Activated CD4-positive, alpha-beta T cell treated with anti-CD3 and anti-CD28 coated beads for 4 hours (primary cell): ENCODE data around the gene GOT1.

ENCODE experiments used
- DNase-seq, 2 donors: peaks; one replicate each; pipeline ENCODE4 v3.0.0-alpha.2; 2020

Gene GOT1

DNA sequence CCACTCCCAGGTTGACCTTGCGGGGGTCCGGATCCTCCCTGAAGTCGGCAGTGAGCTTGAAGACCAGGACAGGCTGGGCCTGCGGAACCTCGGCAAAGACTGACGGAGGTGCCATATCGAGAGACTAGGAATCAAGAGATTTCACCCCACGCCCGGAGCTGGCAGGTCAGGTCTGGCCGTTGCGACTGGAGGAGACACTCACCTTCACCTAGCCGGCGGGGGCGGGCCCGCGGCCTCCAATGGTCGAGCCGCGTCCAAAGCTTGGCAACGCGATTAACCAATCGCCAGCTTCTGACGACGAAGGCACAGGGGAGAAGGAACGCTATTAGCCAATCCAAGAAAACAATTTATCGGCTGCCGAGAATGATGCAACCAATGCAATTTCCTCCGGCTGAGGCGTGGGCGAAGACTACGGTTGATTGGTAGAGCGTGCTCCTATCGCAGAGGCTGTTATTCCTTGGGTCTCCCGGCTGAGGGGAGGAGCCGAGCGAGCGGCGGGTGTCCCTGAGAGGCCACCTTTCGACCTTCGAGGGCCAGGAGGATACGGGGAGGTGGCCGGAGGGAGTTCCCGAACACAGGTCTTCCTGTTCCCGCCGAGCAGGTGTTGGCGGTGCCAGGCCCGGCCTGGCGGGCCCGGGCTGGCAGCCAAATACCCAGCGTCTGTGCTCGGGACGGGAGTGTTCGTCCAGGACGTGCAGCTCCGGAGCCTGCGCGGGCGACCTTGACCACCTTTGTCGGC lies at the start of gene GOT1:
Gene GOT1, minus strand, starts transcription at position 174 of the 739 bp plus-strand sequence. Its CDS starts 59 bp downstream, at position 115.
- DNase-seq, result peak; percentile 93 to 96

DNA sequence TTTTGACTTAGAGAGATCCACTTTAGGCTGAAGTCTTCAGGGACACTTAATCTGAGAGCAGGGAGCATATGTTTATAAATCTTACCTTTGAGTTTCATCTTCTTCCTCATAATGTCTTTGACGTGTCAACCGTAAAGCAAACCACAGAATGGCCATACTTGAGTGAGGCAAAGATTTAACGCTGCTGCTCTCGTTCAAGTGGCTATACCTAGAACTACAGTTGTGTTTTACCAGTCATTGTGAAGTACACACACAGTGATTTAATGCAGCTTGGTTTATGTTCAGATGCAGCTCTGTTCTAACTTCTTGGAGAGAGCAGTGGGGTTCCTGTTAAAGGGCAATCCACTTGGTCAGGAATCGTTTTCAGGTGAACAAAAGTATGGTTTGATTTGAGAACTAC lies 39.9 kb upstream of the GOT1 start:
- no peak for DNase-seq

DNA sequence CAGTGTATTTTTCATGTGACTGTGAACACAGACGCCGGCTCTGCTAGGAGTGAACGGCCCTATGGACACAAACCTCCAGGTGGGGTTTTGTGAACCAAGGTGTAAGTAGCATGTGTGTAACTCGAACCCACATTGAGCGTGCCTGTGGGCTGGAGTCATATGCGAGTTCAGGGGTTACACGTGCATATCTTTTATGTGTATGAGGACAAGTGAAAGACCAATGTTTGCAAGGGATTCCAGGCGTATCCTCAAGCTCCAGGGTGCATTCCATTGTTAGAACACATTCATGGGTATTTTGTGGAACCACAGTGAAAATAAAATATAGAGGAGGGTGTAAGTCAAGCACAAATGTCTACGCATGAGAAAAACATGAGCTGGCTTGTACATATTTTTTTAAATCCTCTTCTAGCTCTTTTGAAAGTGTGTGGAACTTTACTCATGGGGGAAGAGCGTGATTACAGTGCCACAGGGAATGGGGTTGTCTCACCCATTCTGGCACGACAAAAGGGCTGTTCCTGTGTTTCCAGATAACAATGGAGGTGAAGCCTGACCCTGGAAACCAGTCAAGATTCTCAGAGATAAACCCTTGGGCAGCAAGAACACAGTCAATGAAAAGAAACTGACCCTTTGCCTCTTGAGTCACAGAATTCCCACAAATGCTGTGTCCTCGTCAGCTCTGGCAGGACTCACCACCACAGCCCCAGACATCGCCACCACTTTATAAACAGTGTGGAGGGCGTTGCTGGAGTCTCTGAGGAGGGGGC lies 37.0 kb upstream of the GOT1 start:
- DNase-seq, result no peak

DNA sequence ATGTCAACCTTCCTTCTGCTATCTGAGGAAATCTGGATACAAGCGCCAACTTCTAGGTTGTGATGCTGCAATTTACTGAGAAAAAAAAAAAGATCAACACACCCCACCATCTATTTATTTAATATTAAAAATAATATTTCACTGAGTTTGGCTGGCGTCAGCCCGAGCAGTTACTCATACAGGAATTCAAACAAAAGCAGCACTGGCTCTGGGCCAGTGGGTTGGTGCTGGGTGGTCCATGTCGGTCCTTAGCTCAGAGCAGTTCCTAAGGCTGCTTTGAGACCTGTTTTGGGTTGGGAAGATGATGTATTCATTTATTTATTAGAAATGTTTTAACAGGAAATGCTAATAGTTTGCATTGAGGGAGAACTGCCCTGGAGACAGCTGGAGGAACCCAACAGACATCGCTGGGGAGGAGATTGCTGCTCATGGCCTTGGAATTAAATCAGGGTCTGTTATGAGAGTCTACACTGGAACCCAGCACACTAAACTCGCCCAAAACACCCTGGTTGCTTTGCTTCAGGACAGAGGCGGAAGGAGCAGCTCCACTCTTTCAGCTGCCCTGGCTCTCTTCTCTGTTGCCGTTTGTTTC lies 36.3 kb upstream of the GOT1 start:
- DNase-seq, result no peak

DNA sequence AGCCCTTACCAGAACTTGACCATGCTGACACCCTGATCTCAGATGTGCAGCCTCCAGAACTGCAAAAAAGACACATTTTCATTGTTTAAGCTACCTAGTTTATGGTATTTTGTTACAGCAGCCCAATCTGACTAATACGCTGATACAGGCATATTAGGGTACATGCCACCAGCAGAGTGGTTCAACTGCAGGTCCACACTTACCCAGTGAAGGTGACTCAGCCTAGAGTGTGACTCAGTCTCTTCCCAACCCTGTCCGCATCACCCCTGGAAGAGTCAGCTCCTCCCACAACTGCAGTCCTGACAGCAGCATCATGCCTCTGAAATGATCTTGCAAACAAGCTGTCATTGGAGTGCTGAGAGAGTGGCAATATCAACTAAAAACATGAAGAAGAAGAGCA lies 30.8 kb upstream of the GOT1 start:
- no peak for DNase-seq

DNA sequence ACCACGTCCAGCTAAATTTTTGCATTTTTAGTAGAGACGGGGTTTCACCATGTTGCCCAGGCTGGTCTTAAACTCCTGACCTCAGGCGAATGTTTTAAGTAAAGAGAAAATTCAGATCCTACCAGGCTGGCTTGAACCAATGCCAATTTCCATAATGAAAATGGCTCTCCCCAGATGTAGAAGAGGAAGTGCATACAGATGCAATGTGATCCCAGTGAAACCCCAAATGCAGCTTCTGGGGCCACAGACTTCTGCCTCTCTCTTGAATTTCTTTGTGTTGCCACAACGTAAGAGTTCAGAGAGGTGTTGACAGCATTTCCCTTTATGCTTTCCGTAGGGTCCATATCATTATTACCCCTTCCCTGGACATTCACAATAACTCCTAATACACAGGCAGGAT lies 29.6 kb upstream of the GOT1 start:
- no peak for DNase-seq

DNA sequence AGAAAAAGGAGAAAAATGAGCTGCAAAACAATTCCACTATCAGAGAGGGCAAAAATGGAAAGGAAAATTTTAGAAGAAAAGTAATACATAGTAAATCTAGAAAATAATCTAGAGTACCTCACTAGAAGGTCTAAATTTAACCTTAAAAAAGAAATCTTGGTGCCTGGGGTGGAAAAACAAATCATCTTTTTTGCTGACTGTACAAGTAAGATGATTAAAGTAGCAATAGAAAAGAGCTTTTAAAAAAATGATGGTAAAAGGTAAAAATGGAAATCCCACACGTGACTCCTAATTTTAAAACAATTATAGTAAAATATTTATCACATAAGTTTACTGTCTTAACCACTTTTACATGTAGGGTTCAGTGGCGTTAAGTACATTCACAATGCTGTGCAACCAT lies 28.8 kb upstream of the GOT1 start:
- DNase-seq, result no peak

DNA sequence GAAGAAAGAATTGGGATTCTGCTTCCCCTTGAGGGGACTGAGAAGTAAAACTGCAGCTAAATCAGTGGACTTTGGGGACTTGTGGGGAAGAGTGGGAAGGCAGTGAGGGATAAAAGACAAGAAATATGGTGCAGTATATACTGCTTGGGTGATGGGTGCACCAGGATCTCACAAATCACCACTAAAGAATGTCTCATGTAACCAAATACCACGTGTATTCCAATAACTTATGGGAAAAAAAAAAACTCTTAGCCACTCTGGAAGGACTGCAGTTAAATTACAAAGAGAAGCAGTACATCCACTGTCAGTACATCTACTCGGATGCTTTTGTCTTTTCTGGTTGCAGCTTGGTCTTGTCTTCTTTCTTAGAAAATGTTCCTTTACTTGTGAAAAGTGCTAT lies 27.4 kb upstream of the GOT1 start:
- DNase-seq, result no peak

DNA sequence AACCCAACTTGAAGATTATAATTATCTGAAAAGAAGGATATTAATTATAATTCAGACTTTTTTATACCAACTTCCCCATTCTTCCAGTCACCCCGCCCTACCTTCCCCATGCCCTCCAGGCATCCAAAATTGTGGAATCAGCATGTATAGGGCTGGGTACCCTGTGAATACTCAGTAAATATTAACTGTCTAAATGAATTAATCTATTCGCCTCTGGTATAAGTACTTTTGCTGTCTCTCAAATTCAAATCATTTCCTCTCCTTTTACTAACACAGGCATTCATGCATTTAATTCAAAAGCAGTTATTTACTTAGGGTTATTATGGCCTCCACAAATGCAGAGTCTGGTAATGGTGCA lies 26.5 kb upstream of the GOT1 start:
- DNase-seq, result no peak

DNA sequence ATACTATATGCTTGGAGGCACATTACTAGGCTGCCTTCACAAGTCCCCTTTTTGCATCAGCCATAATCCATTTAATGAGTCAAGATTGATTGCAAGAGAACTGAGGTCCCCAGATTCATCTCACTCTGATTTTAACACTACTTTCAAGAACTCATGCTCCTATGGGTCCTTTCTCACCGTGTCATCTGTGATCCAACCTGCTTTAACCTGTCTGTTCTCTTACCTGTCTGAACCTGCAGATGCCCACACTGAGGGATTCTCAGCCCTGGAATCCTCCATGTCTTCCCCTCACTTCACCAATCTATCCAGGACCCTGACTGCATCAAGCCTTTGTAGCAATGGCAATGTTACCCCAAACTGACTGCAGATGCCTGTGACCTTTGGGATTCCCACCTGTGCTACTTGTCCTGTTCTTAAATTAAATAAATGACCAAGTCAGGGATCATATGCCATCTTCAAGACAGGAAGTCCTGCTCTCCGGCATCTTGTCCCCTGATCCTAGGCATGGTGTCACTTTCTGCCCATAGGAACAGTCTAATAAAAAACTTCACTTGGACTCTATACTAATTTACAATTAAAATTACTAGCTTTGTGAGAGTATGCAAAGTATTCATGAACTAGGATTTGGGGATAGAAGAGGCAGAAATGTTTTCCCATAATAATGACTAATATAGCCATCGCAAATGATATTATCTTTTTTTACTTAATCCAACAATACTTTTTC lies 25.9 kb upstream of the GOT1 start:
- no peak for DNase-seq

DNA sequence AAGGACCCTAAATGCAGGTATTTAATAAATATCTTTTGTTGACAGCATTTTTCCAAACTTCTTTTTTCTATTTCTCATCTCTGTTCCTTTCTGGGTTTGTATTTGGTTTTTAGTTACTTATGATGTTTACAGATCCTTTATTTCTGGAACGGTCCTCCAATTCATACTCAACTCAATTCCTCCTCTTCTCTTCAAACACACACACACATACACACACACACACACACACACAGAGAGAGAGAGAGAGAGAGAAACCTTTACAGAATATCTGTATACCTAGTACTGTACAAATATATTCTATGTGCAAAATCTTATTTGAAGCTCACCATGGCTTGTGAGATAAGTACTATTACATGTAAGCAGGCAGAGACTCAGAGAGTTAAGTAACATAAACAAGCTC lies 21.6 kb upstream of the GOT1 start:
- no peak for DNase-seq

DNA sequence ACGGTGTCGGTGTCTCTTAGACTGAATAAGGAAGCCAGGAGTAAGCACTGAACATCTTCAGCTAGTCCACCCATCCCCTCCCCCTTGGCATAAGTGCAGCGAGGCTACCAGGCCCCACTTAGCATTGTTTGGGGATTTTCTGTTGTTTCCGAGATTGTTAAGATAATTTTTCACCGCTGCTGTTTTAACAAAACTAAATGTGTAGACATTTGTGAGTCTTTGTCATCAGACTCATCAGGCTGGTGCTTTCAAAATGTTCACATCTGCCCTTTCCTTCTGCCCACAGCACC lies 21.0 kb upstream of the GOT1 start:
- DNase-seq, result no peak

DNA sequence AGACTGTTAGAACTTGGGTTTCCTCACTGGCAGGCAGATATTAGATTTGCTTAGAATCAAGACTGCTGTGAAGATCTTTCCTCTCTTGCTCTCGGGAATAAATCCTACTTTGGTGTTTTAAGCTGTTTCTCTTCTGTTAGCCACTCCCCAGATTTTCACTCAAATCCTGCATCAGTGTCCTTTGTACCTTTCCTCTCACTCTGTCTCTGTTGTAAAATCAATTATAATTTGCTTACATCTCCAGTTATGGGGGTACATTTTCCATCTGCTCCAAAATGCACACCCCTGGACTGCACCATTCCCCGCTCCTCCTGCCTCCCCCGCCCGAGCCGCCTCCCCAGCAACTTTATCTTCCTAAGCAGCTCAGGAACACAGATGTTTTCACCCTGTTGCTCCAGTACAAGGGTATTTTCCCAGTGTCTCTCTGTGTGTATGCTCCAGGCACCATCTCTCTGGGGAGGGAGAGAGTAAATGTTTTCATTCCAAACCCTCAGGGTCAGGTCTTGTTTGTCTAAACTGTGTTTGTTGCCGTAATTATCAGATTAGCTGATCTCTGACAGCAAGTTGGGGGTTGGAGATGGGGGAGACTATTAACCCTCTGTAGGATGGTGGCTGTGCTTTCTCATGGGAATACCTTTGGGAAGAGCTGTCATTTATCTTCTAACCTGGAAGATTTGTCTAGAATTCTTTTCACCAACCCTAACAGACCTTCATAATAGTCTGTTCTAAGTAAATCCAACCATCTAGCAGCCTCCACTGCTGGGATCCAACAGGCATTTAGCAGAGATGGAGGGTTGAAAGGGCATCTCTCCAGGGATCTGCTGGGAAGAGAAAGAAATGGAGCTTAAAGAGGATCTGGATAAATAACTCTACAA lies 20.4 kb upstream of the GOT1 start:
- no peak for DNase-seq

DNA sequence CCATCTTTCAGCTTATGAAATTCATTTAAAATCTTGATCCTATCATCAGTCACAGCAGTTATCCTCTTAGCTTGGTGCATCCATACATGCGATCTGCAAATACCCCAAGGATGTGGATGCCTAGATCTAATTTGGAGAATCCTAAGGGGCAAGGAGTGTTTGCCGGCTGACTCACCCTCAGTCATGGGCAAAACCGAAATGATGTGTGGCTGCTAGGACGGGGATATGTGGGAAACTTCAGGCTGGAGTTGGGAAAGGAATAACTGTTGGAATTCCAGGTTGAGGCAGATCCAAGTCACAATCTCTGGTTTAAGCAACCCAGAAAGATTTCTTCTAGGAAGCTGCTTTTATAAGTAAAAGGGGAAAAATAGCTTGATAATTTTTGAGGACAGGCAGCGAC lies 19.7 kb upstream of the GOT1 start:
- no peak for DNase-seq

DNA sequence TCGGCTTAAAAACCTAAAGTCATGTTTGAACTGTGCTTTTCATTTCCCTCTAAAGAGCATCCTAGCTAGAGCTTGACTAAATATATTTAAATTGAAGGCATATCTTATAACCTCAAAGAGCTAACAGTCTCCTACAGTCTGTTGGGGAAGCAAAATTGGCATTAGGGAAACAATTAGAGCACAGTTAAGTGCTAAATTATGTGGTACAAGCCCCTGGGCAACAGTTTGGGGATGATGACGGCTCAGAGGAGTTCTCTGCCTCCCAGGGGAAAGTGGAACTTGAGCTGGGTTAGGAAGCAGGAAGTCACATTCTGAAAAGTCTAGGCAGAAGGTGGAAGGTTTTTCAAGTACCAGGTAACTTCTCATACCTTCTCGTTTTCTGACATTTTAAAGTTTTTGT lies 18.6 kb upstream of the GOT1 start:
- DNase-seq, result no peak

DNA sequence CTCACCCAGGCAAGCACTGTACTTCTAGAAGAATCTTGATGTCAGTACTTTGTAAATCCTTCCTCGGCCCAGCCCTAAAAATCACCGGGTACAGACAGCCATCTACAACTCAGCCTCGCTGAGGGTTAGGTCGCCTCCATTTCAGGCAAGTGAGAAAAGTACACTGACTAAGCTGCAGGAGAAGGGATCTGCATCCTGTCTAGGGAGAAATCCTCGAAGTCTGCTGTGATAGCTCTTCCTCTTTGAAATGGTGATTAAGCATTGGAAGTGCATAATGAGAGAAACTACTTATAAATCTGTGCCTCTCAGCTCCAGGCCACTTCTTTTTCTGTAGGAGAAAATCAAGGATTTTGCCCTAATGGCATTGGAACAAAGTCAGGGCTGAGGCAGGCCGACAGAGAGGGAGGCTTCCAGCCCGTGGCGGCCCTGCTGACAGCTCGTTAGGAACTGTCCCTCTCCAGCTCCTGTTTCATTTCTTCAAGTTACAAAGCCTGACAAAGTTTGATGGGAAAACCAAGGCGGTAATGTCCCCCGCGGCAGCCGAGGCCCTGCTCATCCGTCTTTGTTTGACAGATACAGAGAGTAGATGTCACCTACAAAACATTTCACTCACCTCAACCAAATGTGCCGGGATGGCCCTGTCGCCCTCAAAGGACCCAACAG lies 14.1 kb upstream of the GOT1 start:
- no peak for DNase-seq

DNA sequence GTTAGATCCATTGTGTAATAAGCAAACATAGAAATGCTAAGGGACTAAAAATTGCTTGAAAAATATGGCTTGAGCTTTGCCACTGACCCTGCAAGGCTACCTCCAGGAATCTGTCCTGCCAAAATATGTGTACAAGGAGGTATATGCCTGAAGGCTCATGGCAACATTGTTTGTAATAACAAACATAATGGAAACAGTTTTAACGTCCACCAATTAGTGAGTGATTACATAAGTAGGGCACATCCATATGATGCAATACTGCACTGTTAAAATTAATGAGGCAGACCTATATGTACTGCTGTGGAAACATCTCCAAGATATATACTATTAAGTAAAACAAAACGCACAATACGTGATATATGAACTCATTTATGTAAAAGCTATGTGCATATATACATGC lies 13.1 kb upstream of the GOT1 start:
- no peak for DNase-seq

DNA sequence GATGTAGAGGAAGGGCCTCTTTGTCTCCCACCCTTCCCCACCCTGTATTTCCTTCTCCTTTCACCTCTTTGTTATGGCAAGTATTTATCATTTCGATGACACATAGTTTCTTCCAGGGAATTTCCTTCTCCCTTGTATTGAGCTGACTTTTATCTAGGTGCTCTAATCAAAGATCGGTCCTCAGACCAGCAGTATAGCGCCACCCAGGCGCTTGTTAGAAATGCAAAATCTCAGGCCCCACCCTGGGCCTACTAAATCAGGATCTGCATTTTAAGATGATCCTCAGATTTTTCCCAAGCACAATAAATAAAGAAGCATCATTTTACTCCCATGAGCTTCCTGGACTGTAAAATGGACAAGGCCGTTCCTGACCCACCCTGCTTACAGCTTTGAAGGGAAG lies 12.0 kb upstream of the GOT1 start:
- no peak for DNase-seq

DNA sequence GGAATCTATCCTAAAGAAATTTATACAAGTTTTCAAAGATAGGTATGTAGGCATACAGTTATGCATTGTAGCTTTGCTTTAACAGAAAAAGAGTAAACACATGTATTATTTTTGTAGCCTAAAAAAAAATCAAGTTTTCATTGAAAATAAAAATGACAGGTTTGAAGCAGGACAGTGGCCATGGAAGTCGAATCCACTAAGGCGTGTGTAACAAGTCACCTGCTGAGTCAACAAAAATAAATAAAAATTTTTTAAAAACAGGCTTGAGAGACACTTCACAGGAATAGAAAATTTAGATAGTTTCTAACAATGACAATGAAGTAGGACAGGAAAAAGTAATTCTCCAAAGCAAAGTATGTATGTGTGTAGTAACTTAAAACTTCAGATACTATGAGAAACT lies 8.5 kb upstream of the GOT1 start:
- no peak for DNase-seq

DNA sequence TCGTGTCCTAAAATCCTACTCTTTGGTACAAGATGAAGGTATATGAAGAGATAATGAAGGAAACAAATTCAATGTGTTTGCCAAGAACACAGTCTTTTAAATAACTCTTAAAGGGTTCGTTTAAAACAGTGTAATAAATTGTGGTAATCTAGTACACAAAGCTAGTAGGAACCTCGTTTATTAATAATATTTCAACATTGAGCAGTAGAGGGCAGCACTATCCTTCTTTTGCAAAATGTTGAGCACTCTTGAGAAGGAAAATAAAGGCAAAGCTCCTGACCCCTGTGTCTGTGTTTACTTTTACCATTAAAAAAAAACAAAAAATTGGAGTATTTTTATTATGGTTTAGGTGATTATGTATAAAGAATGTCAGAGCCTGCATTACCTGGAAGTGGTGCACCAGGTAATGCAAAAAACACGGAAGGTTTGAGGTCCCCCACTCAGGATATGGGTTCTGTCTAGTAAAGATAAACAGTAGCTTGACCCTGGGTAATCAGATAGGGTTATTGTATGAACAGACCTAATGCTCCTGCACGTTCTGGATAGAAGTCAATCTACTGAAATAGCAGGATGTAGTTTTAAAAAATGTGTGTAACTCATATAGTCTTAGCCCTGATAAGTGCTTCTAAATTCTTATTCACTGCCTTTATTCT lies 5.7 kb upstream of the GOT1 start:
- no peak for DNase-seq

DNA sequence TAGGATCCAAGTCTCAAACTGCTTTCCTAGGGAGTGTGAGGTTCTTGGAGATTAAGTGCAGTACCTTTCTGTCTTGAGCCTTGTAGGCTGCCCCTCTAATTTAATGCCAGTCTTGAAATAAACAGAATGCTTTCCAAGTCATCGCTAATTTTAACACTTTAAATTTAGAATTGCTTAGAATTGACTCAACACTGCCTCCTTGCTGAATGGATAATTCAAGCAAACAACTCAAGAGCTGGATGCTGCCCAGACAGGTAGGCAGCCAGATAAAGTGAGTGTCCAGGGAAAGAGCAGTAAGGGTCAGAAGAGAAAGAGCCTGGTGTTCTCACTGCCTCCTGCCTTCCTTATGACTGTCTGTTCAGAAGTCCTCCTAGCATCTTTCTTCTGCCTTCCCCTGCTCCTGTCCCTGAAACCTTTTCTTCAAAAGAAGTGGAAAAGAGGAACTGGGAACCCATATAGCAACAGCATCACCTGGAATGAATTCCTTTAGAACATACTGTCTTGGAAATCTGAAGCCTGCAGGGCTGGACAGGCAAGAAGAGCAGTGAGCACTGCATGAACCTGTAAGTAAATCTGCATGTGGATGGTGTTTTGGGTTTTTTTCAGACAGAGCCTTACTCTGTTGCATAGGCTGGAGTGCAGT lies 3.1 kb upstream of the GOT1 start:
- DNase-seq, result no peak
